Thyroid gland (tissue), 4 donors: Measurements from ENCODE around the gene PAGE2B.

Source experiments
- CTCF ChIP-seq, 6 experiments: fragments of 200-600 bp in 3 of 6; fragments of 450-650 bp in 3 of 6; sonication (generic) in 3 of 6; IDR thresholded peaks; one replicate each; pipeline ENCODE4 v1.5.1; 2016 to 2019; ENCODE audit warnings: antibody characterized with exemption in 6 of 6, mild to moderate bottlenecking in 2 of 6, inconsistent platforms in 1 of 6, moderate library complexity in 1 of 6
- POLR2A ChIP-seq, 2 donors: fragments of 450-650 bp; IDR thresholded peaks; one replicate each; pipeline ENCODE4 v1.6.1; 2017; ENCODE audit warnings: antibody characterized with exemption in 2 of 2, mild to moderate bottlenecking in 2 of 2, moderate library complexity in 1 of 2

GRCh38 chrX:55088795-55089489, 14.1 kb downstream of the PAGE2B start, which contains the start of gene PAGE2:
- no peak for TF ChIP-seq CTCF (IDR thresholded peaks at IDR 0.05)
- no peak for TF ChIP-seq POLR2A (IDR thresholded peaks at IDR 0.05)
